Osteocyte (in vitro differentiated cells): ENCODE measurements around the gene TCERG1L. TPM values are rescaled to one million over a fixed set of nuclear protein-coding genes. Genes with fewer than 3 reads are reported as not detected.

Source experiments
- DNase-seq: peaks from one replicate; pipeline ENCODE4 v3.0.0; 2021; ENCODE audit warnings: mixed read lengths; ENCODE audit not compliant: unreplicated experiment; ENCODE audit errors: extremely low spot score
- H3K27ac Mint-ChIP-seq: one replicate; pipeline ENCODE4 v1.8.0; 2021; ENCODE audit warnings: mild to moderate bottlenecking, mixed read lengths; ENCODE audit not compliant: unreplicated experiment
- H3K27me3 Mint-ChIP-seq: one replicate; pipeline ENCODE4 v1.8.0; 2021; ENCODE audit warnings: mixed read lengths; ENCODE audit not compliant: unreplicated experiment
- H3K36me3 Mint-ChIP-seq: one replicate; pipeline ENCODE4 v1.8.0; 2021; ENCODE audit warnings: mixed read lengths; ENCODE audit not compliant: unreplicated experiment
- H3K4me1 Mint-ChIP-seq: one replicate; pipeline ENCODE4 v1.8.0; 2021; ENCODE audit warnings: mixed read lengths; ENCODE audit not compliant: unreplicated experiment
- H3K4me3 Mint-ChIP-seq: one replicate; pipeline ENCODE4 v1.8.0; 2021; ENCODE audit warnings: mild to moderate bottlenecking, moderate library complexity, mixed read lengths; ENCODE audit not compliant: unreplicated experiment
- H3K9me3 Mint-ChIP-seq: one replicate; pipeline ENCODE4 v1.8.0; 2021; ENCODE audit warnings: mixed read lengths; ENCODE audit not compliant: unreplicated experiment
- total RNA-seq: library from RNA; stranded (reverse); gene quantifications from 2 replicates; pipeline ENCODE4 v1.2.1, GENCODE V29; 2021
- TF ChIP-seq, protein P1 (sequence below): fragments of 200-600 bp; sonication (generic); IDR thresholded peaks from 2 replicates; pipeline ENCODE4 v1.5.0; 2021; ENCODE audit warnings: antibody characterized with exemption, mild to moderate bottlenecking, moderate library complexity

Gene TCERG1L
- total RNA-seq, 1 donor from 2014 or later, result not detected

DNA sequence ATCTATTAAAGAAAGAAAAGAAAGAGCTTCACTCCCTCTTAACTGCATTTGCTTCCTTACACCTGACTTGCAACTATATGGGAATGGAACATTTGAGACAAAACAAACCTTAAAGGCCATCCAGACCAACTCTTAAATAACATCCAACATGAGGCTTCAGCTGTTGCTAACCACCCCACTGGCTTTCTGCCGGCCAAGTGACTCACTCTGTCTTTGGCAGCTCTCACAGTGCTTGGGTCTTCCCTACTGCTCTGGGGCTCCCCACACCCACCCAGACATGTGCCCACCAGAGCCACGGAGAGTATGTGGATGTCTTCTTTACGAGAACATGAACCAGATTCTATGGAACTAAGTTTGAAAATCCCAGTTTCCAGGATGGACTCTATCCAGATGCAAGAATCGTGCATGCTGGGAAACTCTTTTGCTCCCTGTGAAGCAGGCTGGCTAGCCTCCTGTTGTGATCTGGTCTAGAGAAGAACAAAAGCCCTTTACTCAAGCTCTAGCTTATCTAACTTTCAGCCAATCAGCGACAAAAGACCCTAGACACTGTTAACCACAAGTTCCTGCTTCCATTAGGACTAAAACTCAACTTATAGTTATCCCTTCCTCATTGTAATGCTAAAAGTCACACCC is 245.7 kb downstream of the TCERG1L start:
- peaks cover 2% of the 10 kb centered on the region for H3K36me3 Mint-ChIP-seq
- no peak overlapping the region for H3K27ac Mint-ChIP-seq
- H3K4me1 Mint-ChIP-seq, result no peaks in the 10 kb centered on the region
- H3K9me3 Mint-ChIP-seq, result peaks cover 35% of the 10 kb centered on the region
- DNase-seq, result no peak
- H3K27me3 Mint-ChIP-seq, result no peaks in the 10 kb centered on the region
- TF ChIP-seq, protein P1, sequence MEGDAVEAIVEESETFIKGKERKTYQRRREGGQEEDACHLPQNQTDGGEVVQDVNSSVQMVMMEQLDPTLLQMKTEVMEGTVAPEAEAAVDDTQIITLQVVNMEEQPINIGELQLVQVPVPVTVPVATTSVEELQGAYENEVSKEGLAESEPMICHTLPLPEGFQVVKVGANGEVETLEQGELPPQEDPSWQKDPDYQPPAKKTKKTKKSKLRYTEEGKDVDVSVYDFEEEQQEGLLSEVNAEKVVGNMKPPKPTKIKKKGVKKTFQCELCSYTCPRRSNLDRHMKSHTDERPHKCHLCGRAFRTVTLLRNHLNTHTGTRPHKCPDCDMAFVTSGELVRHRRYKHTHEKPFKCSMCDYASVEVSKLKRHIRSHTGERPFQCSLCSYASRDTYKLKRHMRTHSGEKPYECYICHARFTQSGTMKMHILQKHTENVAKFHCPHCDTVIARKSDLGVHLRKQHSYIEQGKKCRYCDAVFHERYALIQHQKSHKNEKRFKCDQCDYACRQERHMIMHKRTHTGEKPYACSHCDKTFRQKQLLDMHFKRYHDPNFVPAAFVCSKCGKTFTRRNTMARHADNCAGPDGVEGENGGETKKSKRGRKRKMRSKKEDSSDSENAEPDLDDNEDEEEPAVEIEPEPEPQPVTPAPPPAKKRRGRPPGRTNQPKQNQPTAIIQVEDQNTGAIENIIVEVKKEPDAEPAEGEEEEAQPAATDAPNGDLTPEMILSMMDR, result no peak
- no peak overlapping the region for H3K4me3 Mint-ChIP-seq

DNA sequence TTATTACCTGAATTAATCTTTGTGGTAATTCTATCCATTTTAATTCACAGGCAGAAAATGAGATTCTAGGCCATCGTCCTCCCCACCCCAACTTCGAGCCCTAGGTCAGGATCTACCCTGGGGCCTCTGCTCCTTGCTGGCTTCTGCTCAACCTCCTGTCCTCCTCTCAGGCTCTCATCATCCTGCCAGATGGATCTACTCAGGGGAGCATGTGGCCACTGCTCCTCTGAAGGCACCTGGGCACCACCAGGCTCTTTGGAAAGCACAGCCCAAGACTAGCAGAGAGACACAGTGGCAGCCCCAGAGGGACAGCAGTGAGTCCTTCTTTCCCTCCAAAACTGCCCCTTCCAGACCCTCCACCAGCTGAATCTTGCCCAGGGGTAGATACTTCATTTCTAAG is 248.2 kb downstream of the TCERG1L start:
- no peak for DNase-seq
- no peak overlapping the region for H3K27ac Mint-ChIP-seq
- peaks cover 45% of the 10 kb centered on the region for H3K9me3 Mint-ChIP-seq
- no peak overlapping the region for H3K4me3 Mint-ChIP-seq
- TF ChIP-seq, protein P1, result no peak
- no peaks in the 10 kb centered on the region for H3K36me3 Mint-ChIP-seq
- no peaks in the 10 kb centered on the region for H3K4me1 Mint-ChIP-seq
- H3K27me3 Mint-ChIP-seq, result no peaks in the 10 kb centered on the region

DNA sequence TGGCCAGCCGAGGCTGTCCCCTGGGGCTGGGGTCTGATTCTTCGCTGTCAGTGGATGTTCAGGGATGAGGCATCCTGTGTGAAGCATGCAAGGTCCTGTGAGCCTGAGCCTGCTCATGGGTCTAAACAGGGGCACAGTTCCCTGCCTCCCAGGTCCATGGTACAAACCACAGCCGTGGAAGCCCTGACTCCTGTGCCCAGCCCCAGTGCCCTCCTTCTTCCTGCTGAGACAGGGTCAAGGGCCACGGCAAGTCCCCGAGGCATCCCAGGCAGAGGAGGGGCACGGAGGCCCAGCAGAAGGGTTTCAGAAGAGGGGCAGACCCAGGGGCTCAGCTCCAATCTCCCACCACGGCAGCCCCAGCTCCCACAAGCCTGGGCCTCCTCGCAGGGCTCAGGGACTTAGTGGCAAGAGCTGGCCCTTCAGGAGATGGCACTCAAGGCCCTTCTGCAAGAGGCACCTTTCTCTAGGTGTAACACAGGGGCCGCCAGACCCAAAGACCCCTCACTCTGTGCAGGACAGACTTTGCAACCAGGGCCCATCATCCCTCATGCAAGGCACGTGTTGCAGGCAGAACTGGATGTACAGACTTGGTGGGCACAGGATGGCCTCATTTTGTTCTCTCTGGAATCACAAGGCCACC is 248.8 kb downstream of the TCERG1L start:
- Mint-ChIP-seq H3K4me1 (no peaks in the 10 kb centered on the region), H3K27ac (no peak overlapping the region), H3K4me3 (no peak overlapping the region), H3K27me3 (no peaks in the 10 kb centered on the region), H3K36me3 (no peaks in the 10 kb centered on the region), H3K9me3 (peaks cover 51% of the 10 kb centered on the region)
- TF ChIP-seq, protein P1, result no peak
- no peak for DNase-seq

DNA sequence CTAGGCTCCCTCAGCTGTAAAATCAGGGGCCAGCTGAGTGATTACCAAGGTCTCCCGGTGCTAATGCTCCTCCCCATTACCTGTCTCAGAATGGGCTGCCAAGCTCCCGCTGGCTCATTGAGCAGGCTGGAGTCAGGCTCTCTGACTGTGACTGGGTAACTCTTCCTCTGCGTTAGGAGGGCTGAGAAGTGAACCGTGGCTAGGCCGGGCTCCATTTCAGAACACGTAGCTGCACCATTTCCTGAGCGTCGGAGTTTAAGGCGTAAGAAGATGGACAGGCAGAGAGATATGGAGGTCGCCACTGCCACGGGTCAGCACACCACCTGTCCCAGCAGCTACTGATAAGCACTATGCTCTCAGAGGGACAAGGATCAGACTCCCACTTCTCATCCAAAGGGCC is 250.3 kb downstream of the TCERG1L start:
- H3K4me3 Mint-ChIP-seq, result no peak overlapping the region
- TF ChIP-seq, protein P1, result no peak

DNA sequence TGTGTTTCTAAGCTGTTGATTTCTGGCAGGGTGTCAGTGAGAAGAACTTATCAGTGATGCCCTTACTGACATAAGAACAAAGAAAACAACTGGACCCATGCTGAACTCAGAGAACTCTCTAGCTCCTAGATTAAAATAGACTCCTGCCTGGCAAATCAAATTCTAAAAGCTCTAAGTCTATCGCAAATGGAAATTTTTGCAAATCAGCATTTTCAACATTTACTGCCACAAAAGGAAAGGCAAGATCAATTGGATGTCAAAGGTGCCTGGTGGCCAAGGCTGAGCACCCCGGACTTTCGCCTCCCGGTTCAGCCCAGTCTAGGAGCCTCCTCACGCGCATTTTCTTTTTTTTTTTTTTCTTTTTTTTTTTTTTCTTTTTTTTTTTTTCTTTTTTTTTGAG is 251.6 kb downstream of the TCERG1L start:
- Mint-ChIP-seq H3K4me1 (no peaks in the 10 kb centered on the region), H3K9me3 (peaks cover 51% of the 10 kb centered on the region), H3K27ac (no peak overlapping the region), H3K4me3 (no peak overlapping the region), H3K36me3 (no peaks in the 10 kb centered on the region), H3K27me3 (no peaks in the 10 kb centered on the region)
- no peak for DNase-seq
- TF ChIP-seq, protein P1, result no peak

More for the DNA sequence above, 250.3 kb downstream of the TCERG1L start:
- H3K27me3 Mint-ChIP-seq, result no peaks in the 10 kb centered on the region
- no peaks in the 10 kb centered on the region for H3K4me1 Mint-ChIP-seq
- H3K36me3 Mint-ChIP-seq, result no peaks in the 10 kb centered on the region
- H3K9me3 Mint-ChIP-seq, result peaks cover 51% of the 10 kb centered on the region
- H3K27ac Mint-ChIP-seq, result no peak overlapping the region
- no peak for DNase-seq
